ENCODE data around the gene TMEM232.

The TMEM232 gene

DNA sequence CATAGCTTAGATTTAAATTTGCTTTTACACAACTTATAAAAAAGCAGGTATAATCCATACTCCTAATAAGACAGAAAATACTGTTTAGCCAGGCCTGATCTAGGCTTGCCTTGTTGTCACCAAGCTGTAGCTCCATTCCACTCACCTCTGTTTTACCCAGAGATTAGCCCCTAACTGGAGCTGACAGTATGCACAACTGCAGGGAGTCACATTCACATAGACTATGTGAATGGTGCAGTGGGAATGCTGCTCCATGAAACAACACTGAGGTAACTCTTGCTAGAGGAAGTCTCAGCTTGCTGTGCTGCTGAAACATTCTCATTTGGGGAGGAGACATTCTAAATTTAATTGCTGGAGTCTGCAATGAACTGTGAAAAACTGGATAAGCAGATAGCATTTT is 209.1 kb downstream of the TMEM232 start:
- no peak for DNase-seq (ENCODE audit: low read depth in 1 of 2, low spot score in 1 of 2)

DNA sequence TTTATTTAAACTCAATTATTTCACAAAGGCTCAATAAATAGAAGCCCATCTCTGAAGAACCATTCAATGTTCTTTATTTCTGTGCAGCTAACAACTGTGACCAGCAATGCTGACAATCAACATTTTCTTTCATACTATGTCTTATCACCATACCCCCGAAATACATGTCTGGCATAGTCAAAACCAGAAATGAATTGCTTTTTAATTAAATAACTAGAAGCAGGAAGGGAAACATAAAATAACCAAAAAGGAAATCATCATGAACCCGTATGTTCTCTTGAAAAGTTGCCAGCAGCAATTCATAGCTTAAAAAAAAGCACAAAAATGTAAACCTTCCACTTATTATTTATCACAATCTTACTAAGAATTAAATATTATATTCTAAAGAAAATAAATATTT is 212.4 kb downstream of the TMEM232 start:
- no peak for DNase-seq (ENCODE audit: low read depth in 1 of 2, low spot score in 1 of 2)

DNA sequence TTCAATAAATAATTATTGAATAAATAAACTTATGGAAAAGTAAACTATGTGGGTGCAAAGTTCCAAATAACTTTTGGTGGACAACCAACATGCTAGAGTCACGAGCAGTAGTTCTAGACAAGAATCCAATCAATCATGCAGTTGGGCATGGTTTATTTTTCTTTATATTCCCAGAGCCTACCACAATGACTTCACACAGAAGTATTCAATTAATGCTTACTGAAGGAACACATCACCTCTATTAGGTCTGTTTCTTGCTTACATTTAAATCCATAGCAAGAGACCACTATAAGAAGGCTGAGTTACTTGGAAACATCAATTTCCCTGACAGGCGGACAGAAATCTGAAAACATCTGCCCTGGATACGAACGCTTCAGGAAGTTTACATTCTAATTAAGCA is 214.2 kb downstream of the TMEM232 start:
- no peak for DNase-seq (ENCODE audit: low read depth in 1 of 2, low spot score in 1 of 2)

DNA sequence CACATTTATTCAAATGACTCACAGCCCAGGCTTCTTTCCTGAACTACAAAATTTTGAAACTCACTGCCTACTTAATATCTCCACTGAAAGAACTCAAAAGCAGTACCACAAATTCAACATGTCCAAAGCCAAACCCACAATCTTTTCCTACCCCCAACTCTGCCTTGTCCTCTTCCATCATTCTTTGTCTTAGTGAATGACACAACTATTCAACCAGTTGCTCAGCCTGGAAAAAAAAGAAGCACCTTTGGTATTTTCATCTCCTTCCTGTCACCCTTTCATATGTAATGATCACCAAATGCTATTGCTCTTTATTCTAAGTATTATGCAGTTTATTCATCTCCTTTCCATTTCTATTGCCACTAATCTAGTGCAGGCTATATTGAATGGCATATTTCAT is 216.3 kb downstream of the TMEM232 start:
- DNase-seq (ENCODE audit: low read depth in 1 of 2, low spot score in 1 of 2): no peak

DNA sequence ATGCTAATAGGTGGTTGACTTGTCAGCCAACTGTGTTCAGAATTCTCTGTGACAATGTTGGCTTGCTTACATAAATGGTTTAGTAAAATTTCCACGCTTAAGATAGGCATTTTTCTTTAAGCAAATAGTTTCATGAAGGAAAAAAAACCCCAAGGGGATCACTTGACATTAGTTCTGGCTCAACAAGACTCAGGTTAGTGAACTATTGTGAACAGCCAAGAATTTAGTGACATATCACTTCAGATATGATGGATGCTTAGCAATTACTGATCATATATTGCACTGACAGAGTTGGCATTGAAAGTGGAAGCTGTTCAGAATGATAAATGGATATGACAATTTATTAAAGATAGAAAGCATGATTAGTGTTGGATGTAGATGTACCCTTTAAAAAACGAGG is 218.5 kb downstream of the TMEM232 start:
- no peak for DNase-seq (ENCODE audit: low read depth in 1 of 2, low spot score in 1 of 2)

DNA sequence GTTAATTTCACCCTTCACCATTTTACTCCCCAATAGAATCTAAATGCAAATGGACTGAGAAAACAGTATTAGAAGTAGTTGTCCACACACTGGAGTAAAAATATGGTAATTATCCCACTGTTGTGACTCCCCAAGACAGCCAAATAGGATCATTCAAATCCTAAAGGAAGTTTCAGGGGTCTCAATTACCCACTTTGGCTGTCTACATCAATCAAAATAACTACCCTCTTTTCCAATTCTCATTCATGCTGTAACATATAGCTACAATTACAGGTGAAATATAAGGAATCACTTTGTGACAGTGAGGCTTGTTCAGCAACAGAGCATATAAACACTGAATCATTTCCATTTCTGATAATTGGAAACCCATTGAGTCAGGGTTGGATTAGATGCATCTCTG is 220.1 kb downstream of the TMEM232 start:
- DNase-seq (ENCODE audit: low read depth in 1 of 2, low spot score in 1 of 2): no peak

DNA sequence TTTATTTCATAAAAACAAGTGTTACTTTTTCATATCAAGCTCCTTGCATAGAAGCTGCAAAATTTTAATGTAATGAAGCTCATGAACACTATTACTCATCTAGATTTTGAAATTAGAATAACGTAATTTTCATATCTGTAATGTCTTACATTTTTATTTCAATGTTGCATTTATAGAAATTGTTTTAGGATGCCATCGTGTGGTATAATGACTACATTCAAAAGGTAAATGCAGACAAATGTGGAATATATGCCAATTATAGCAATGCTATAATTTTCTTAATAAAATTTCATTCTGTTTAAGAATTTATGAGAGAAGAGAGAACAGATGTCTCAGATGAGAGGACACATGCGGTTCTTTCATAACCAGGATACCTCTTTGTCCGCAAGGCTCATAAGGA is 230.2 kb downstream of the TMEM232 start:
- DNase-seq (ENCODE audit: low read depth in 1 of 2, low spot score in 1 of 2): no peak

DNA sequence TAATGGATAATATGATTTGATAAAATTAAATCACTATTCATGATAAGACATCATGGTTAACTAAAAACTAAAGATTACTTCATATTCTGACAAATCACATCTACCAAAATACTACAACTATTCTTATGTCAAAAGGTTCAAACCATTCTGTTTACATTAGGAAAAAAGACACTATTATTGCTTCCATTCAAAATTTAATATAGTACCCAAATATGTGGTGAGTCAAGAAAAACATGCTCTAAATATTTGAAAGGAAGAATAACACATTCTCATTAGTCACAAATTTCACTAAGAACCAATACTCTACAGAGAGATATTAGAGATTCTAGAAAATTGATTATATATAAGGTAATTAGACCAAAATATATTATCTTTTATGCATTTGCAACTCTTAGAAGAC is 234.0 kb downstream of the TMEM232 start:
- DNase-seq (ENCODE audit: low read depth in 1 of 2, low spot score in 1 of 2): no peak

DNA sequence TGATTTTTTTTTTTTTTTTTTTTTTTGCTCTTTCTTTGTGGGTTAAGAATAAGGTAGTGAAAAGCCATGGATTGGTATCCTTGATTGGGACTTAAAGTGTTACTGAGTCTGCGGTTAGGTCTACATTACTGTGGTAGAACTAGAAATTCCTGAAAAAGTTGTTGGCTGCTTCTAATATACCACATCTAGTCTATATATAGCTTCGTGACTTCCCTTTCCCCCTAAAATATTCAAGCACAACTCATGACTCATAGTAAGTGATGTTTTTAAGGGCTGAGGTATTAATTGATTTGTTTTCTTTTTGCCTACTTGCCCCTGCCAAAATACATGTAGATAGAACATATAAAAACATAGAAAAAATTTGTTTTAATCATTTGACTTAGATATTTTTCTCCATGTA is 247.6 kb downstream of the TMEM232 start:
- no peak for DNase-seq (ENCODE audit: low read depth in 1 of 2, low spot score in 1 of 2)

DNA sequence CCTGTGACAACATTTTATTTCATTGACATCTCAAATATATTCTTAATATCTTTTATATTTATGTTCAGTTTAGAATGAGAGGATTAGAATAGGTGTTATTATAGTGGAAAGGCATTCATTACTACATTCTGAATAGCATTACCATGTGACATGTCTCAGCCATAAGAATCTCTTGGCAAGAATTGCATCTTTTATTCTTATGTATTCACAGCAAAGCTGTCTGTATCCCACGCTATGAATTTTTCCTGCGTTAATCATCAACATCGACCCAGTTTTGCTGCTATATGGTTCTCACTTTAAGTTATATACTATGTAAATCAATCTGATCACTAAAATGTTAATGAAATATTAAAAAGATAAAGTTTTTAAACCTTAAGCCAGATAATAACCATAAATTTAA is 248.6 kb downstream of the TMEM232 start:
- DNase-seq (ENCODE audit: low read depth in 1 of 2, low spot score in 1 of 2): no peak

DNA sequence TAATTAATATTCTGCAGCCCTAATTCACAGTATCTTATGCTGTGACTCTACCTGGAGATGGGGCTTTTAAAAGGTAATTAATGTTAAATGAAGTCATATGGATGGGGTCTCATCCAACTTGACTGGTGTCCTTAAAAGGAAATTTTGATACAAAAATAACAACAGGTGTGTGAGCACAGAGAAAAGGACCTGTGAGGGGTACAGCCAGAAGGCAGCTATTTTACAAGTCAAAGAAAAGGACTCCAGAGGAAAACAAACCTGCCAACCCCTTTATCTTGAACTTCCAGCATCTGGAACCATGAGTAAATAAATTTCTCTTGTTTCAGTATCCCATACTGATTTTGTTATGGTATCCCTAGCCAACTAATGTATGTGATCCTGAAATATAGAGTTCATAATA is 250.3 kb downstream of the TMEM232 start:
- DNase-seq (ENCODE audit: low read depth in 1 of 2, low spot score in 1 of 2): no peak

DNA sequence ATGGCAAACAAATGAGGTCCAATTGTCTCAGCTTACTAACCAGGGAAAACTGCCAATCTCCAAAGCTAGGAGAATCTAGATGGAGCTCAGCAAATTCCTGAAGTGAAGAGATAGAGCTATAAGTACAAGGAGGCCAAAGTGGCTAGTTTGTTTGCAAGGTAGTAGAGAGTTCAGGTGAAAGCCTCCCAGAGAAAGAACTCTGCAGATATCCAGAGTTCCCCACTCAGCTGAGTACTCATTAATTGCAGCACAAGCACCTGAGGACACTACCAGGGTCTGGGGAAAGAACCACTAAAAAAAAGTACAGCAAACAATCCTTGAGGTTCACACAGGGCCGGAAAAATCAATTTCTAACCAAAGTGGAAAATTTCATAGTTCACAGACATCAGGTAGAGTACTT is 250.9 kb downstream of the TMEM232 start:
- no peak for DNase-seq (ENCODE audit: low read depth in 1 of 2, low spot score in 1 of 2)

DNA sequence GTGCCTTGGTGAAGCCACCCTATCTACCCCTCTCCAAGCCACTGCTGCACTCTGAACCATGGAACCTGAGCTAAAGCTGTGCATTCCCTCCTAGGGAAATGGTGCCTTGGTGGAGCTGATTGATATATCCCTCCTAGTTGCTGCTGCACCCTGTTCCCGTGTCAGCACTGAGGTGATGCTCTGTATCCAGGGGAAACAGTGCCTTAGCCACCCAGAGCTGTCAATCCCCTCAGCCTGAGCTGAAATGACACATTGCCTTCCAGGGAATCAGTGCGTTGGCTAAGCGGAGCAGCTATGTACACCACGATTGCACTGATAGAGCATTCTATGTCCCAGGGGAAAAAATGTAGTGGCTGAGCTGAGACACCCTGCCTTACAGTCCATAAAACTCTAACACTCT is 257.0 kb downstream of the TMEM232 start:
- no peak for DNase-seq (ENCODE audit: low read depth in 1 of 2, low spot score in 1 of 2)

DNA sequence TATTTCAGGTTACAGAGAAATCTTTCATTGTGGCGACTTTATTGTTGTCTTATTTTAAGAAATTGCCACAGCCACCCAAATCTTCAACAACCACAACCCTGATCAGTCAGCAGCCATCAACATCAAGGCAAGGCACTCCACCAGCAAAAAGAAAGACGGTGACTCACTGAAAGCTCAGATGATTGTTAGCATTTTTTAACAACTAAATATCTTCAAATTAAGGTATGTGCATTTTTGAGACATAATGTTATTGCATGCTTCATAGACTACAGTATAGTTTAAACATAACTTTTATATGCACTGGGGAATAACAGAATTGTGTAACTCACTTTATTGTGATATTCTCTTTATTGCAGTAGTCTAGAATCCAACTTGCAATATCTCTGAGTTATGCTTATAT is 263.4 kb downstream of the TMEM232 start:
- DNase-seq (ENCODE audit: low read depth in 1 of 2, low spot score in 1 of 2): no peak

DNA sequence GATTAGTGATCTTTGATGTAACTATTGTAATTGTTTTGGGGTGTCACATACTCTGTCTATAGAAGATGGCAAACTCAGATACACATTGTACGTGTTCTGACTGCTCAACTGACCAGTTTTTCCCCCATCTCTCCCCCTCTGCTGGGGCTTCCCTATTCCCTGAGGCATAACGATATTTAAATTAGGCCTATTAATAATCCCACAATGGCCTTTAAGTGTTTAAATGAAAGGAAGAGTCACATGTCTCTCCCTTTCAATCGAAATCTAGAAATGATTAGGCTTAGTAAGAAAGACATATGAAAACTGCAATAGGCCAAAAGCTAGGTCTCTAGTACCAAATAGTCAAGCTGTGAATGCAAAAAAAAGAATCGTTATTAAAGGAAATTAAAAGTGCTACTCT is 265.6 kb downstream of the TMEM232 start:
- DNase-seq (ENCODE audit: low read depth in 1 of 2, low spot score in 1 of 2): no peak

DNA sequence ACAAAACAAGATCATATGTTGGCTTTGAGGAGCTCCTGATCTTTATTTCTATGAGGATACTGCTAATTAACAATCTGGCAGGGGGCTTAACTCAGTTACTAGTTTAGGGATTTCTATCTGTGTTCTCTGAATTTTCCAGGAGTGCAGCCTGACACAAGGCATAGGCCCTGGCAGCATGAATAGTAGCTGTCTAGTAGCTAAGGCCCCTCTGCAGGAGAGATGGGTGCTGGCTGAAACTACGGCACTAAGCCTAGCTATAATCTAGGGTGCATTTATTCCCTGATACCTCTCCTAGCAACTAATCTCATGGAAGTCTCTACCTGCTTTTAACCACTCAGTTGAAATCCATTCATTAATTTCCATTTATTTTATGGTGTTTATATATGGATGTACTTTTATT is 268.2 kb downstream of the TMEM232 start:
- DNase-seq (ENCODE audit: low read depth in 1 of 2, low spot score in 1 of 2): no peak

DNA sequence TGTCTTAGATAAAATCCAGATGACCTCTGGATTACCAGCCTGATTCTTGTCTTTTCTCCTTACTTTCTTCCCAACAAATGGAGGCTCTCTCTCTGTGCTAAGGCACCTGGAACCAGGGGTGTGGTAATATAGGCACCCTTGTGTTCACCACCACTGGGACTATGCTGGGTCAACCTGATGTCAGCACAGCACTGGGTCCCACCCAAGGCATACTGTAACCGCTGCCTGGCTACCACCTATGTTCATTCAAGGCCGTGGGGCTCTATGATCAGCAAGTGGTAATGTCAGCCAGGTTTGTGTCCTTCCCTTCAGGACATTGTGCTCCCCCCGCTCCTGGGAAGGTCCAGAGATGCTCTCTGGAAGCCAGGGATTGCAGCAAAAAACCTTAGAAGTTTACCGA is 283.6 kb downstream of the TMEM232 start:
- DNase-seq (ENCODE audit: low read depth in 1 of 2, low spot score in 1 of 2): no peak

DNA sequence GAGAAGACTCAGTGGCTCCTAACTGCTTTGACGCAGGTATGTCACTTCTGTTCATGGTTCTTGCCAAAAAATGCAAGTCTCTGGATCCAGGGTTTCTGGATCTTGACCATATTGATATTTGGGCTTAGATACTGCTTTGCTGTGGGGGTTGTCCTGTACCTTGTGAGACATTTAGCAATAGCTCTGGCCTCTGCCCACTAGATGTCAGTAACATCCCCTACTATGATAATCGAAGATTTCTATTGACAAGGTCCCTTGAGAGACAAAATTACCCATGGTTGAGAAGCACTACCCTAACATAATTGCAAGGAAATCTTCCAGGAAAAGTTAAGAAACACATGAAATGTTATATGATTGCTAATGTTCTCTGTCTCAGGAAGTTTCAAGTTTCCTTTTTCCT is 285.4 kb downstream of the TMEM232 start:
- no peak for DNase-seq (ENCODE audit: low read depth in 1 of 2, low spot score in 1 of 2)

DNA sequence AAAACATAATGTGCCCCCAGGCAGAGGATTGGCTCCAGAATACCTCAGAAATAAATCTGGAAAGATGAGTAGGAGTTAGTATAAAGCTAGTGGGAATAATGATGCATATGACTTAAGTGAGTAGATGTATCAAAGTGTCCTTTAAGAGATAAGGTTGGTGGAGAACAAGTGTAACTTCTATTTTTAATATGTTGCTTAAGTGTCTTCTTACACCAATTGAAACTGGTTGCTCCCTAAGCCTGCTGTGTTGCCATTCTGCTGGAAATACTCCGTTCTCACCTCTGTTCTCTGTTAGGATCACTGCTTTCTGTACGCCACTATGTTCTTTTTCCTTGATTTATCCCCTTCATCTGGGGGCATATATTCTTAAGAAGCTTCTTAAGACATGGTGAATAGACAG is 286.4 kb downstream of the TMEM232 start:
- DNase-seq (ENCODE audit: low read depth in 1 of 2, low spot score in 1 of 2): no peak

DNA sequence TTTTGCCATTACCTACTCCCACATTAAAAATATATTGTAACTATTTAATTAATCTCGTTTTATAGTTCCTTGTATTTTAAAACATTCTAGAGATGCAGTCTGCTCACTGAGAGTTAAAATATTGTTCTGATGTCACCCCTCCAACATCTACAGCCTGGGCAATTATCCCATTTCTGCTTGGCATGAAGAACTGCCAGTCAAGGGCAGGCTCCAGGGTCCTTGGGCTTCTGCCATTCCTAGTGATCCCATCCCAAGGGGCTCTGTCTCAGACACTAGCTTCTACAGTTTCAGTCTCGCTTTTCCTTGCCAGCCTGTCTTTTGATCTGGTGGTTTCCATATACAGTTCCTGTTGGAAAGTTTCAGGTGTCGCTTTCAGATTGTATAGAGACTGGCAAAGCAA is 287.2 kb downstream of the TMEM232 start:
- DNase-seq (ENCODE audit: low read depth in 1 of 2, low spot score in 1 of 2): no peak

DNA sequence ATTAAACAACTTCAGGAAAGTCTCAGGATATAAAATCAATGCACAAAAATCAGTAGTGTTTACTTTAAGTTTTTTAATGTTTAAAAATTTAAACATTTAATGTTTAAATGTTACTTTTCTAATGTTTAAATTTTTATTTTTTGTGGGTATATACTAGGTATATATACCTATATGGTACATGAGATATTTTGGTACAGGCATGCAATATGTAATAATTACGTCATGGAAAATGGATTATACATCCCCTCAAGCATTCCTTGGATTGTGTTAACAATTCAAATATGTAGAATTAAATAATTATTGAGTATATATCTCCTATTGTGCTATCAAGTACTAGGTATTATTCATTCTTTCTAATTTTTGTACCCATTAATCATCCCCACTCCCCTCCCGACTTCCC is 291.3 kb downstream of the TMEM232 start:
- no peak for DNase-seq (ENCODE audit: low read depth in 1 of 2, low spot score in 1 of 2)

DNA sequence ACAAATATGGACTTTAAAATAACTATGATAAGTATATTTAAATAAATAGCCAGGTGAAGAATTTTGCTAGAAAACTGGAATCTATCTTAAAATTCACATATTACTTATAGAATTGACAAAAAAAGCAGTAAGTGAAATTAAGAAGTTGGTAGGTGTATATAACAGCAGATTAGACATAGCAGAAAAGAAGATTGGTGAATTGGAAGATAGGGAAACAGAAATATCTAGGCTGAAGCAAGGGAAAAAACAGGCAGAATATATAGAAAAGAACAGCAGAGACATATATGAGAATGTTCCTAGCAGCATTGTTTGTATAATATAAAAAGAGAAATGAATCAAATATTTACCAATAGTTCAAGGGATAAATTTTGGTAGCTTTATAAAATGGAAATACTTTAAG is 294.9 kb downstream of the TMEM232 start:
- DNase-seq (ENCODE audit: low read depth in 1 of 2, low spot score in 1 of 2): no peak

DNA sequence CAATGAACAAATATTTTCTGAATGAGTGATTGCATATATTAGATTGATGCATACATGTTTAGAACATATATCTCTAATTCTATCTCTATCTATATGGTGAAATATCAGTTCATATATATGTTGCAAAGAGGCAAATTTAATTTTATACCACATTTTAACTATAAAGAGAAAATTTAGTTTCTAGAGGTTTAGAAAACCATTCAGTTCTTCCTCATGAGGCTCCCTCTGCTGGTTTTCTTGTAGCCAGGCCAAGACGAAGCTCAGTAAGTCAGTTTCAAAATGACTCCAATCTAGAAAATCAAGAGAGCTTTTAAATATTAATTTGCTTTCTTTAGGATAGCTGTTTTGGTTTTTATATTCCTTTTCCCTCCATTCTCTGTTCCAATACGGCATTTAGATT is 312.1 kb downstream of the TMEM232 start:
- no peak for DNase-seq (ENCODE audit: low read depth in 1 of 2, low spot score in 1 of 2)

DNA sequence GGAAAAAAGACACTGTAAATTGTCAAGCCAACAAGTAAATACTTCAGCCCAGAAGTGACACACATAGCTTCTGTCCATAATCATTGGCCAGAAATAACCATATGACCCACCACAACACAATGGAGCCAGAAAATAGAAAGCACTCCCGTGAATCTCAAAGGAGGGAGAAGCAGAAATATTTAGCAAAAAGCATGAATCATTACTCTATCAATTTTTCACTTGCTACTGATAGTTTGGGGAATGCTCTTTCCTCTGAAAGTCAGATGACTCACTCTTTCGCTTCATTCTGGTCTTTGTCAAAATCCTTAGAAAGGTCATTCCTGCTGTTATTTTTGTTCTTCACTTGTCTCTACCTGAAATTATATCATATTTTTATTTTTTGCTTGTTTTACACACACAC is 312.6 kb downstream of the TMEM232 start:
- DNase-seq (ENCODE audit: low read depth in 1 of 2, low spot score in 1 of 2): no peak
